NCI-H1436 (cell line): ENCODE measurements around the gene YPEL2.
A peak's percentile ranks its signal among the peaks of the same experiment; 100 is the strongest.

Source experiments
- DNase-seq: peaks from one replicate; lab custom pipeline; 2025; lab: John Stamatoyannopoulos, UW

The YPEL2 gene

DNA sequence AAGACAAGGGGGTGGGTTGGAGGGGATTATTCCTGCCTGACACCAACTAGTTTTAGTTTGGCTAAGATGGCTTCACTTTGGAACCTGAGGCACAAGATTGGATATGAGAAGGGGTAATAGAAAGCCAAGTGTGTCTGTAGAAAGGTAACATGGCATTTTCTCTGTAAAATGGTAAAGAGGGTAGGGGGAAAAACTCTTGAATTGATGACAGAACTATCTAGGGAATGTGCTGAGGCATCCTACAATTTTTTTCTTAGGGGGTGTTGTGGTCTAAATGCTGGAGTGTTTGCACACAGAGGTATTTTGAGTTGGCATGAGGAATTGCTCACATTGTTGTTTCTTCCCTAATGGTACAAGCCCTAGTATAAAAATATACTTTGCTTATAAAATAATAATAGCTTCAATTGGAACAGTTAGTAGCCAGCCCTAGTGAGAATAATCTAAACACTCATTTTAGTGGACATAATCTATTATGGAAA lies 25.8 kb downstream of the YPEL2 start:
- DNase-seq: no peak

DNA sequence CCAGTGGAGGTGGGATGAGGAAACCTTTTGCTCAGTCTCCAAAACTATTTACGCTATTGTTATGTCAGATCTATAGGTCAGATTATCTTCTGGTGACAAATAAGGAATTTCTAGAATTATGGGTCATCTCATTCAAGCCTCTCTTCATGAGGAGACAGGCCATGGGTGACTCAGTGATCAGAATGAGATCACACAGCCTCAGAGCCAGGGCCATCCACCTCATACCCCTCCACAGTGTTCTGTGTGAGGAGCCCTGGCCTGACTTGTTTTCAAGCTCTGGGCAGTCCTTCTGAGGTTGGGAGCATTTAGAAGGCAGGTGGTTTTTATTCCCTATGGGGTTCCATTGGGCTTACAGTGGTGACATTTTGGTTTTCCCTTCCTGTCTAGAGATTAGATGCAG lies 26.5 kb downstream of the YPEL2 start:
- DNase-seq: no peak

DNA sequence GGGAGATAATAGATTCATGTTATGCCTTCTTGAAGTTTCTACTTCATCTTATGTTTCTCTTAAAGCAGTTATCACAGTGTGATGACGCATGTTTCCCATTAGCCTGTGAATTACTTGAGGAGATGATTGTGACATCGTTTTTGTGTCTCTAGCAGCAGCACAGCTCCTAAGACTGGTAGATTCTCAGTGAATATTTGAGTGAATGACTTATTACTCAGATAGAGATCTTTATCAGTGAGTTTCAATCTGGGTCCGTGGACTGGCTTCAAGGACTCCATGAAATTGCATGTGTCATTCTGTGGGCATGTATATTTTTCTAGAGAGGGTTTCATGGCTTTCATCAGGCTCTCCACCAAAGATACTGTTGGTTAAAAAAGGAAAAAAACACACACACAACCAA lies 29.9 kb downstream of the YPEL2 start:
- DNase-seq: no peak

GRCh38 chr17:59361916-59362810 lies 30.7 kb downstream of the YPEL2 start:
- DNase-seq: no peak

GRCh38 chr17:59362811-59363205 lies 31.4 kb downstream of the YPEL2 start:
- DNase-seq: no peak

- peak; percentile 53 for DNase-seq
Observed at GRCh38 chr17:59365383-59365981, 34.0 kb downstream of the YPEL2 start.

DNA sequence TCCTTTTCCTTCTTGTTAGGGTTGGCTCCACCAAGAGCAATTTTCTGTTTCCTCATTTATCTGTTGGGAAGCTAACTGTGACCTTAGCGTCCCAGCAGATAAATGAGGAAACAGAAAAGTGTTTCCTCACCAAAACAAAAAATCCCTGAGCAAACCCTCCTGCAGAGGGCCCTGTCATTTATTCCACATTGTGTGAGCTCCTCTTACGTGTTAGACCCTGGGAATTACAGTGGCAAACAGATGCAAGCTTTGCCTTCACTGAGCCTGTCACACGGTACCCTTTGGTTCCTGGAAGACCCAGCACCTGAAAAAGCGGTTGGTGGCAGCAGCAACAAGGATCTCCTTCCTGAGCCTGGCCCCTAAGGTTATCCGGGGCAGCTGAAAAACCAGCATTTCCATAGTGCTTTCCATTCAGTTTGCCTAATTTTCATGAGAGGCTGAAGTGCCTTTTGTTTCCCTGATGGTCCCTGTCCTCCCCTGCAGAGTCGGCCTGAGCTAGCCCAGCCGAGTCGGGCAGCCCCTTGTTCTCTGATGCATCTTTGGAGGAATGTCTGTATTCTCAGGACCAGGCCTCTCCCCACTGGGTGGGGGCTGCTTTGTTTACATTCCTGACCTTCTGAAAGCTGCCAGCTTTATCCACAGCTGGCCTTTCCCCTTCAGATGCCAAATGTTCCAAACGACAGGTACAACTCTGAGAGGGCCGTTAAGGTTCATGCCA lies 34.7 kb downstream of the YPEL2 start:
- no peak for DNase-seq

- DNase-seq: peak; percentile 20
Observed at GRCh38 chr17:59366773-59367656, 35.6 kb downstream of the YPEL2 start.

DNA sequence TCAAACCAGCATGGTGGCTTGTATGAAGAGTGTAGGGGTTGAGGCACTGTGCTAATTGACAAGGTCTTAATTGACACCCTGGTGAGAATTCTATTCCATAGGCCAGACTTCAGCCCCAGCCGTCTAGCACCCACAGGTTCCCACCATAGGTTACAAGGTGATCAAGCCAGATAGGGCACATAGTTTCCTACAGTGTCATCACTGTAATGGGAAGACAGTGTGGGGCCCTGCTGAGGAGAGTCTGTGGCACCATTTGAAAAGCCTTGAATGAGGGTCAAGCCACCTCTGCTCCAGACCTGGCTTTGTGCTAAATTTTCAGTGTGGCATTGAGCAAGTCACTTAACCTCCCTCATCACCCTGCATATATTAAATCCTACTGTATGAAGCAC lies 36.2 kb downstream of the YPEL2 start:
- no peak for DNase-seq

DNA sequence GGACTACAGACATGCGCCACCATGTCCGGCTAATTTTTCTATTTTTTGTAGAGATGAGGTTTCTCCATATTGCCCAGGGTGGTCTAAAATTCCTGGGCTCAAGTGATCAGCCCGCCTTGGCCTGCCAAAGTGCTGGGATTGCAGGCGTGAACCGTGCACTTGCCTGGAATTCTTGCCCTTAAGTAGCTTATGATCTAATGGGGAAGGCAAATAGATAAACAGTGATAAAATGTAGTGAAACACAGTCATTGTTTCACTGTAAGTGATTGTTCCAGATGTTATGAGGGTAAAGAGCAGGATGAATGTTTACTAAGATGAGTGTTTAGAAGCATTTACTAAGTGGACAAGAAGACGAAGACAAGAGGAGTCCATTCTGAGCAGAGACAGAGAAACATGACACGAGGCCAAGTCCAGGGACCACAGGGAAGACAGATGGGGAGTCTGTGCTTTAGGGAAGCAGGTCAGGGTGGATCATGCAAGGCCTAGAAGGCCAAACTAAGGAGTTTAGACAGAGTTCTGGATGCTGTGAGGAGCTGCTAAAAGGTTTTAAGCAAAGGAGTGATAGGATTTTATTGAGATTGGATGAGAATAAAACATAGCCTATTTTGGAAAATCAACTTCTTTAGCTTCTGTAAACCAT lies 36.9 kb downstream of the YPEL2 start:
- no peak for DNase-seq

DNA sequence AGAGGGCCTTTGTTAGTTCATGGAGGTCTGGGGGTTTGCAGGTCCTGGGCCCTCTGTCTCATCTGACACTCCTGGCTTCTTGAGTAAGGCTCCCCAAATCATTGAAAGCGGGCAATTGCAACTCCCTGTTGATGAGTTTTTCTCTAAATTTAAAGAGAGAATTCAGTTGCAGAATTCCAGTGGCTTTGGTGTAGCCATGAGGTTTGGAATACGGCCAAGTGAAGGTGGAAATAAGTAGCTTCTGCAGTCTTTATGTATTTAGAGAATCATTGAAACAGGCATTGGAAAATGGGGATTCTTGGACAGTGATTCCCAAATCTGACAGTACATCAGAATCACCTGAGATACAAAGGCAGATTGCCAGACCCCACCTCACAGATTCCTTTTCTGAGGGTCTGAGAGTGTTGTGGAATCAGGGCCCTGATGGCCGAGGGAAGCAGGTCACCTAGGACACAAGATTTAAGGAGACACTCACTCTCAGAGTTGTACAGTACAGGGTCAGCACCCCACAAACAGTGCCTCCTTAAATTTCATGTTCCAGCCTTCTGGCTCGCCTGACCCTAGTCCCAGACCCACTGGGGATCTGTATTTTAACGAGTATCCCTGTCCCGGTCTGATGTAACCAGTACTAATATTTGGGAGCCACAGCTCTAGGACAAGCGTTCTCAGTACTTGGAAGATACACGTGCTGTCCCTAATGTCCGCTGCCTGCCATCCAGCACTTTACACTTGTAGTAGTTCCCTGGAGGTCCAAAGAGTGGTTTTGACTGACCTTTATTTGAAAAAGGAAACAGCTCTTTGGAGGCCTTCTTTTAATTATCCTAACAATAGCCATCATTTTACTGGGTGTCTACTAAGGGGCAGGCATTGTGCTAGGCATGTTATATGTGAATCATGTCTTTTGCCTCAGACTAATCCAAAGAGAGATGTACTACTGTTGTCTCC lies 37.8 kb downstream of the YPEL2 start:
- DNase-seq: no peak

DNA sequence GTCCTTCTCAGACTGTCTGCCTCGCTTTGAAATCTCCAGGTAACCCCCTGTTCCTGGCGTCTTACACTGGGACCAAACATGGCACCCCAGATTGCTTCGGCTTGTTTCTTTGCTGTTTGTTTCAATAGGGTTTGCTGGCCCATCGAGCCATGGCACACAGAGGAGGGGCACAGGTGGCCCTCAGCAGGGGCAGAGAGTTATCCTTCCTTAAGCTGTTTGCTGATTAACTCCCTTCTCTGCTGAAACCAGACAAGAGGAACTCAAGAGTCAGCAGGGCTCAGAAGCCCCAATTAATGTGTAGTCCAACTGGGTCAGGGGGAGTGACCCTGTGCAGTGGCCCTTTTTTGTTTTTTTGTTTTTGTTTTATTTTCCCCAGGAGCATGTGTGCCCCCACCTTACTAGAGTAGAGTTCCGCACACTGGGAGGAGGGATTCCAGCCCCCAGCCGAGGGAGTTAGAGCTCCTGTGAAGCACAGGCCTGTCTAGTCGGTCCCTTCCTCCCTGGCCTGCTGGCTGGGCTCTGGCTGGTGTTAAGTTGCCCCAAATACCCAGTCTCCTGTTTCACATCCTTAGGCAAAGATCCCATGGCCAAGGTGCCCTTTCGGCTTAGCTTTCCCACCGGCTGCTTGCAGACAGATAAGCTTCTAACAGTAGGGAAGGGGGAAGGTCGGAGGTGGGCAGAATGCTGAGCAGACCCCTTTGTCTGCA lies 39.3 kb downstream of the YPEL2 start:
- DNase-seq: no peak

DNA sequence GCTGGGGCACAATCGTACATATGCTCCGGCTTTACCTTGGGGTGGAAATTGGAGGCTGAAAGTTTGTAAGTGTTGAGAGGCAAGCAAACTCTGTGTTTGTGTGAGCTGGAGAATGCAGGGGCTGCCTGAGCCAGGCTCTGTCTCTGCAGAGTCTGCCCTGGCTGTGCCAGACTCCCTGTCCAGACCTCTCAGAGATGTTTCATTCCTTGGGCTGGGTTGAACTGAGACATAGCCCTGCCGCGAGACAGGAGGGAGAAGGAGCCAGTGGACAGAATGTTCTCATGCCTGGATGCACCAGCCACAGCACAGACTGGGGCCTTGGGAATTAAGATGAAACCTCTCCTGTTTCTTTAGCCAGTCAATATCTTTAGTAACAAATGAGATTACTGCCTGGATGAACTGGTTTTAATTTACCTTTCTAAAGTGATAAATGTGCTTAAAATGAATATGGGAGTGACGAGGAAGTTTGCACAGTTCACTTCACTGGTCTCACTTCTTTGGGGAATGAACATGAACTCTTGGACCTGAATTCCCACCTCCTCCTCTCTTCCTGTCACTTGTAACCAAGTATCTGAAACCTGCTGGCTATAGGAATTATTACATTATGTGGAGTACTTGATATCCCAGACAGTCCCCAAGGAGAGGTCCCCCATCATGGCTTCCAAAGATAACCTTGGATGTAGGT lies 40.1 kb downstream of the YPEL2 start:
- DNase-seq: no peak

- DNase-seq: no peak
Observed at GRCh38 chr17:59372138-59372751, 40.8 kb downstream of the YPEL2 start.

DNA sequence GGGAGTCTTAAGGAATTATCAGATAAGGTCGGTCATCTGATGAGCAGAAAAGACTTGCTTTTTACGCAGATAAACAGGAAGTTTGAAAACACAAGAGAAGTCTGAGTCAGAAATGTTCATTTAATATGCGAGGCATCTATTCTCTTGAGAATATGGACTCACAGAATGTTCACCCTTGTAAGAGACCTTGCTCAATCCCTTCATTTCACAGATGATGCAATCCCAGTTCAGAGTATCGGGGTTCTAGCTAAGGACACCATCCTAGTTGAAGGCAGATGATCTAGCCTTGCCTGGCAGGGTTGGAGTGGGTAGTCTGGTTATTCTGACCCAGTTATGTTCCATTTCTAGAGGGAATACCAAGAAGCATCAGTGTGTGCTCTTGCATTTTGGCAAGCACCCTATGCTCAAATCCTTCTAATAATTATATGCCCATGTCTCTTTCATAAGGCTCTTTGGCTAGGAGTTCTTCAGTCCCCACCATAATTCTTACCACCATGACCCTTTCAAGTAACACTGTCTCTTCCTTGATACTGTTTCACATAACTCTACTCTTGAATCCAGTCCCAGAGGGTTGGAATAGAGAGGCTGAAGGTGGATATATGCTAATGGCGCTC lies 42.5 kb downstream of the YPEL2 start:
- no peak for DNase-seq

- DNase-seq: no peak
Observed at GRCh38 chr17:59374612-59375011, 43.2 kb downstream of the YPEL2 start.

DNA sequence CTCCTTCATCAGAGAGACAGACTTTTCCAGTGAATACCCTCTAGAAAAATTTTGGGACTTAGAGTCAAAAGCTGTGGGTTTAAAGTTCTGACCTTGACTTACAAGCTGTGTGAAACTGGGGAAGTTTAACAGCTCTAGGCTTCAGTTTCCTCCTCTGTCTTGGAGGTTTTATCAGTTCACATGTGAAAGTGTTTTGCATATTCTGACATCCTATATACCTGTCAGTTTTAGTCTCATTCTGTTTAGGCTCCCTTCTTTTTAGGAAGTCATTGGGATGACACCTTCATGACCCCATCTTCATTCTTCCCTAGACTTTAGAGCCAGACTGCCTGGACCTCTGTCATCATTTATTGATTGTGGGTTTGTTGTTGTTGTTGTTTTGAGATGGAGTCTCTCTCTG lies 44.4 kb downstream of the YPEL2 start:
- DNase-seq: no peak

GRCh38 chr17:59376506-59376905 lies 45.1 kb downstream of the YPEL2 start:
- DNase-seq: no peak
